Lung (tissue), 12 donors: ENCODE data around the gene KLHL6. TPM values are rescaled to one million over a fixed set of nuclear protein-coding genes. Genes with fewer than 3 reads are reported as not detected.
A peak's percentile ranks its signal among the peaks of the same experiment; 100 is the strongest.

Experiments
- ATAC-seq: fragments of 200-7000 bp; cut with Tn5 transposase; one replicate; pipeline ENCODE4 v1.9.1; 2020; ENCODE audit warnings: moderate number of reproducible peaks; ENCODE audit not compliant: insufficient read depth, low FRiP score
- DNase-seq, 3 donors: peaks; one replicate each; pipeline ENCODE4 v3.0.0-alpha.2; 2013 to 2017
- H3K27ac ChIP-seq, 2 donors: one replicate each; pipeline ENCODE4 v1.5.1; 2013; ENCODE audit warnings: mild to moderate bottlenecking in 2 of 2, moderate library complexity in 2 of 2, control low read depth in 1 of 2, inconsistent platforms in 1 of 2, low read depth in 1 of 2, low read length in 1 of 2
- H3K27me3 ChIP-seq, 3 donors: one replicate each; pipeline ENCODE4 v1.5.1; 2013; ENCODE audit warnings: low read length in 2 of 3; ENCODE audit not compliant: control insufficient read depth in 3 of 3, insufficient read depth in 3 of 3
- H3K36me3 ChIP-seq, 4 donors: one replicate each; pipeline ENCODE4 v1.5.1; 2013; ENCODE audit warnings: low read length in 4 of 4, mild to moderate bottlenecking in 1 of 4, moderate library complexity in 1 of 4; ENCODE audit not compliant: control insufficient read depth in 4 of 4, insufficient read depth in 4 of 4
- H3K4me1 ChIP-seq, 5 donors: one replicate each; pipeline ENCODE4 v1.5.1; 2013; ENCODE audit warnings: low read length in 5 of 5, mild to moderate bottlenecking in 2 of 5, moderate library complexity in 1 of 5; ENCODE audit not compliant: control insufficient read depth in 5 of 5, insufficient read depth in 5 of 5
- H3K4me3 ChIP-seq: one replicate; pipeline ENCODE4 v1.5.1; 2013; ENCODE audit warnings: mild to moderate bottlenecking, control low read depth, moderate library complexity
- H3K9ac ChIP-seq, 2 donors: one replicate each; pipeline ENCODE4 v1.5.1; 2013; ENCODE audit warnings: low read length in 2 of 2, control low read depth in 1 of 2; ENCODE audit not compliant: insufficient read depth in 1 of 2
- H3K9me3 ChIP-seq, 4 donors: one replicate each; pipeline ENCODE4 v1.5.1; 2013; ENCODE audit warnings: low read length in 3 of 4, mild to moderate bottlenecking in 1 of 4, moderate library complexity in 1 of 4; ENCODE audit not compliant: control insufficient read depth in 4 of 4, insufficient read depth in 3 of 4
- WGBS, 2 donors: extraction: QIAGEN DNeasy Blood & Tissue Kit; methylation state at CpG; one replicate each; pipeline ENCODE4 v1.1.7; 2013; 5-methylcytosine and 5-hydroxymethylcytosine counted together
- polyA plus RNA-seq, 2 donors: library from polyadenylated mRNA; stranded (reverse); fragments of 200-250 nt; gene quantifications; one replicate each; pipeline ENCODE4 v1.2.1, GENCODE V29; 2013
- total RNA-seq, 2 donors: library from RNA; depleted of rRNA in 1 of 2; stranded (reverse); fragments of >200 nt in 1 of 2; gene quantifications; one replicate each; pipeline ENCODE4 v1.2.1, GENCODE V29; 2014 to 2021
- TF ChIP-seq, protein P1 (sequence below): IDR thresholded peaks from 2 replicates; pipeline ENCODE4 v1.5.1; 2012; ENCODE audit warnings: mild to moderate bottlenecking; ENCODE audit errors: control extremely low read depth, extremely low read depth
- donor health status: control.
- donor health status: control.
- donor health status: Bipolar disorder and iron deficiency.
- donor health status: healthy.
- donor health status: DM: yes; HTN: yes; CAD: no.

The KLHL6 gene
- total and polyA plus RNA-seq, 4 donors = 3.4 to 18.0 (median 14.1) TPM

DNA sequence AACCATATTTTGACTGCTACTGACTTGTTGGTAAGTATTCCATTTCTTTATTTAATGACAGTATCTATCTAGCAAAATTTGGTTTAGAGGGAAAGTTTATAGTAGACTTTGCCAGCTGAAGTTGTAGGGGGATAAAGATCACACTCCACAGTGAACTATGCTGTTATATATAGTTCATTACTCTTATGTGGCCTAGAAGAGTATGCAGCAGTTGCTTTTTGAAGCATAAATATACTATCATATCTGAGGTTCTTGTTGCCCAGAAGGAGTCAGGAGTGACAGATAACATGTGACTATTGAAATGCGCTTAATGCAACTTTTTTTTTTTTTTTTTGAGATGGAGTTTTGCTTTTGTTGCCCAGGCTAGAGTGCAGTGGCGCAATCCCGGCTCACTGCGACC lies 101.4 kb downstream of the KLHL6 start:
- H3K36me3 ChIP-seq = peaks cover 2 to 13% (median 6%) of the 10 kb centered on the region in 4 donors
- H3K27ac ChIP-seq = peak overlapping the region in 1 of 2 donors; percentile 5
- 94 to 97% methylated on average over 4 of the region's 4 CpGs for WGBS, 2 donors
- no peaks in the 10 kb centered on the region for H3K9me3 ChIP-seq
- DNase-seq (no peak), ATAC-seq (no peak)
- H3K4me1 ChIP-seq = peaks cover 0 to 10% (median 3%) of the 10 kb centered on the region in 5 donors
- TF ChIP-seq, protein P1, sequence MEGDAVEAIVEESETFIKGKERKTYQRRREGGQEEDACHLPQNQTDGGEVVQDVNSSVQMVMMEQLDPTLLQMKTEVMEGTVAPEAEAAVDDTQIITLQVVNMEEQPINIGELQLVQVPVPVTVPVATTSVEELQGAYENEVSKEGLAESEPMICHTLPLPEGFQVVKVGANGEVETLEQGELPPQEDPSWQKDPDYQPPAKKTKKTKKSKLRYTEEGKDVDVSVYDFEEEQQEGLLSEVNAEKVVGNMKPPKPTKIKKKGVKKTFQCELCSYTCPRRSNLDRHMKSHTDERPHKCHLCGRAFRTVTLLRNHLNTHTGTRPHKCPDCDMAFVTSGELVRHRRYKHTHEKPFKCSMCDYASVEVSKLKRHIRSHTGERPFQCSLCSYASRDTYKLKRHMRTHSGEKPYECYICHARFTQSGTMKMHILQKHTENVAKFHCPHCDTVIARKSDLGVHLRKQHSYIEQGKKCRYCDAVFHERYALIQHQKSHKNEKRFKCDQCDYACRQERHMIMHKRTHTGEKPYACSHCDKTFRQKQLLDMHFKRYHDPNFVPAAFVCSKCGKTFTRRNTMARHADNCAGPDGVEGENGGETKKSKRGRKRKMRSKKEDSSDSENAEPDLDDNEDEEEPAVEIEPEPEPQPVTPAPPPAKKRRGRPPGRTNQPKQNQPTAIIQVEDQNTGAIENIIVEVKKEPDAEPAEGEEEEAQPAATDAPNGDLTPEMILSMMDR = no peak
- no peaks in the 10 kb centered on the region for H3K27me3 ChIP-seq
- no peak overlapping the region for H3K9ac ChIP-seq
- H3K4me3 ChIP-seq = no peak overlapping the region

DNA sequence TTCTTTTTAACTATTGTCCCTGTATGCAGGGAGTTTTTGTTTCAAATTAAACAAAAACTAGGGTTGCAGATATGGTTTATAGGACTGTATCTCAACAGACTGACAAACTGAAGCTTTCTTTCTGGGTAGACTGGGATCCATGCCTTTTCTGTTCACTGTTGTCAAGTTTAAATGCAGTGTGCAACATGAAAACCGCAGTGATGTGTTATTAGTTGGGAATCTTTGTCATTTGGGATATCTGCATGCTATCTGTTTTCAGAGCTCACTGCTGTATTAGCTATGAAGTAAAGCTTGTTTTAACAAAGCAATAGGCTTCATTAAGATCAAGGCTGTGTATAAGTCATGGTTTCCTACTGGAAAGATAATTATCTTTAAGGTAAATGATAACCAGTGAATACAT lies 105.7 kb downstream of the KLHL6 start:
- Histone ChIP-seq H3K9me3 (no peaks in the 10 kb centered on the region), H3K4me3 (no peak overlapping the region), H3K27me3 (no peaks in the 10 kb centered on the region), H3K27ac (peak overlapping the region in 1 of 2 donors; percentile 16), H3K36me3 (peaks cover 0 to 10% (median 5%) of the 10 kb centered on the region in 4 donors), H3K9ac (no peak overlapping the region), H3K4me1 (peaks cover 2 to 21% (median 5%) of the 10 kb centered on the region in 5 donors)
- TF ChIP-seq, protein P1 = no peak
- DNase-seq = no peak
- no peak for ATAC-seq
- 70 to 88% methylated on average over 1 of the region's 1 CpG for WGBS, 2 donors

DNA sequence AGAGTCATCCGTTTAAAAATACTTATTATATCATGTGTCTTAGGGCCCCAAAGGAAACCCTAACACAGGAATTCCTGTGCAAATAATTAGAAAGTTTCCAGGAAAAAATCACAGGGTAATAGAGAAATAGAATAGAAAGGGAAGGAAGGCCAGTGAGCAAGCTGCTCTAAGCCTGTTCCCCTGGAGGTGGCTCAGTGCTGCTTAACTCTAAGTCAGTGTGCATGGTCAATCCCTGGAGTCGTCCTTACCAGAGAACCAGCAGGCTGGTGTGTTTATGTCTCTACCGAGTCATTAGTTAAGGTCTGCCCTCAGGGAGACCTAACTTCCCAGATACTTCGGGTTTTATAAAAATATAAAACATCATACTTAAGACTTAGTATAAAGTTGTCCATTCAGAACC lies 106.1 kb downstream of the KLHL6 start:
- DNase-seq (peak in 2 of 3 donors; percentile 37 to 50), ATAC-seq (no peak)
- no peak overlapping the region for H3K9ac ChIP-seq
- H3K4me1 ChIP-seq = peaks cover 2 to 21% (median 5%) of the 10 kb centered on the region in 5 donors
- 18 to 22% methylated on average over 4 of the region's 4 CpGs for WGBS, 2 donors
- no peak overlapping the region for H3K4me3 ChIP-seq
- peaks cover 0 to 10% (median 5%) of the 10 kb centered on the region in 4 donors for H3K36me3 ChIP-seq
- no peaks in the 10 kb centered on the region for H3K27me3 ChIP-seq
- H3K27ac ChIP-seq = peak overlapping the region in 1 of 2 donors; percentile 16
- TF ChIP-seq, protein P1 = no peak
- H3K9me3 ChIP-seq = no peaks in the 10 kb centered on the region
